GM12878 (cell line): ENCODE results near the gene SLC52A3.

Source experiments
- BCL11A ChIP-seq: IDR thresholded peaks from 2 replicates; pipeline ENCODE4 v1.6.1; 2011; ENCODE audit warnings: low read depth, low read length
- CTCF ChIP-seq, 3 experiments: IDR thresholded peaks in 2 of 3; conservative IDR thresholded peaks in 1 of 3; 2 replicates each; pipeline ENCODE4 v1.5.1; 2011; ENCODE audit warnings: low read depth in 3 of 3, low read length in 3 of 3, mild to moderate bottlenecking in 3 of 3, control low read depth in 2 of 3, moderate library complexity in 2 of 3, inconsistent platforms in 1 of 3, mixed read lengths in 1 of 3; ENCODE audit not compliant: control insufficient read depth in 2 of 3, insufficient read depth in 1 of 3; ENCODE audit errors: extremely low read depth in 1 of 3
- EP300 ChIP-seq, 2 experiments: fragments of 150-350 bp in 1 of 2; IDR thresholded peaks; 2 replicates each; pipeline ENCODE4 v1.6.1; 2011 to 2012; ENCODE audit warnings: low read depth in 2 of 2, low read length in 2 of 2, borderline replicate concordance in 1 of 2, improper control_type of control experiment in 1 of 2, inconsistent platforms in 1 of 2; ENCODE audit not compliant: control insufficient read depth in 1 of 2
- ESRRA ChIP-seq: IDR thresholded peaks from 2 replicates; pipeline ENCODE4 v1.6.1; 2012; ENCODE audit warnings: mild to moderate bottlenecking, low read length, improper control_type of control experiment
- EZH2 ChIP-seq: IDR thresholded peaks from 2 replicates; pipeline ENCODE4 v1.6.1; 2012; ENCODE audit warnings: low read depth, mild to moderate bottlenecking, control low read depth, inconsistent platforms, low read length, borderline replicate concordance; ENCODE audit not compliant: control insufficient read depth
- HSF1 ChIP-seq: fragments of 150-350 bp; IDR thresholded peaks from 2 replicates; pipeline ENCODE4 v1.6.1; 2014; ENCODE audit warnings: mild to moderate bottlenecking, low read depth, low read length
- JUNB ChIP-seq: IDR thresholded peaks from 2 replicates; pipeline ENCODE4 v1.6.1; 2016; ENCODE audit warnings: antibody characterized with exemption, mild to moderate bottlenecking
- MAX ChIP-seq: IDR thresholded peaks from 2 replicates; pipeline ENCODE4 v1.6.1; 2012; ENCODE audit warnings: low read depth, low read length, improper control_type of control experiment
- NRF1 ChIP-seq: conservative IDR thresholded peaks from 2 replicates; pipeline ENCODE4 v1.6.1; 2011; ENCODE audit warnings: mild to moderate bottlenecking, low read depth, low read length, improper control_type of control experiment
- POLR2A ChIP-seq: IDR thresholded peaks from 2 replicates; pipeline ENCODE4 v1.6.1; 2011; ENCODE audit warnings: low read depth, mild to moderate bottlenecking, low read length
- TBL1XR1 ChIP-seq: IDR thresholded peaks from 2 replicates; pipeline ENCODE4 v1.6.1; 2012; ENCODE audit warnings: low read depth, low read length, improper control_type of control experiment
- TF ChIP-seq, protein P1 (sequence below): IDR thresholded peaks from 2 replicates; pipeline ENCODE4 v1.6.1; 2012; ENCODE audit warnings: low read depth, low read length, improper control_type of control experiment

DNA sequence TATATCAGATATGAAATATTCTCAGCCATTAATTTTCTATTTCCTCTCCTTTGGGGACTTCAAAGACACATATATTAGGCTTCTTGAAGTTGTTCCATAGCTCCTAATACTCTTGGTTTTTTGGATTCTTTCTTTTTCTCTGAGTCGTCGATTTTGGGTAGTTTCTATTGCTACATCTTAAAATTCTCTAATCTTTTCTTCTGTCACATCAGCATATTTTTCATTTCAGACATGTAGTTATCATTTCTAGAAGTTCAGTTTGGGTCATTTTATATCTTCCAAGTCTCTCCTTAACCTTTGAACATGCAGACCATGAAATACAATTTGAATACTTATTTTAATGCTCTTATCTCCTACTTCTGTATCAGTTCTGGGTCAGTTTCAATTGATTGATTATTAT is 53.8 kb downstream of the SLC52A3 start:
- no peak for TF ChIP-seq TBL1XR1
- TF ChIP-seq CTCF (IDR thresholded peaks at IDR 0.05 in 2 of 3, conservative IDR thresholded peaks at IDR 0.05 in 1 of 3; ENCODE audit: control insufficient read depth in 2 of 3, extremely low read depth in 1 of 3, insufficient read depth in 1 of 3, low read depth in 3 of 3, low read length in 3 of 3) = no peak
- no peak for TF ChIP-seq POLR2A
- TF ChIP-seq BCL11A = no peak
- no peak for TF ChIP-seq EP300 (IDR thresholded peaks at IDR 0.05; ENCODE audit: borderline replicate concordance in 1 of 2, control insufficient read depth in 1 of 2, low read depth in 2 of 2, low read length in 2 of 2)
- TF ChIP-seq EZH2 = no peak
- TF ChIP-seq JUNB = no peak
- TF ChIP-seq NRF1 = no peak
- no peak for TF ChIP-seq HSF1
- no peak for TF ChIP-seq ESRRA
- TF ChIP-seq MAX = no peak
- TF ChIP-seq, protein P1, sequence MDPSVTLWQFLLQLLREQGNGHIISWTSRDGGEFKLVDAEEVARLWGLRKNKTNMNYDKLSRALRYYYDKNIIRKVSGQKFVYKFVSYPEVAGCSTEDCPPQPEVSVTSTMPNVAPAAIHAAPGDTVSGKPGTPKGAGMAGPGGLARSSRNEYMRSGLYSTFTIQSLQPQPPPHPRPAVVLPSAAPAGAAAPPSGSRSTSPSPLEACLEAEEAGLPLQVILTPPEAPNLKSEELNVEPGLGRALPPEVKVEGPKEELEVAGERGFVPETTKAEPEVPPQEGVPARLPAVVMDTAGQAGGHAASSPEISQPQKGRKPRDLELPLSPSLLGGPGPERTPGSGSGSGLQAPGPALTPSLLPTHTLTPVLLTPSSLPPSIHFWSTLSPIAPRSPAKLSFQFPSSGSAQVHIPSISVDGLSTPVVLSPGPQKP = no peak
